ENCODE data around the gene PANK3. TPM values are rescaled to one million over a fixed set of nuclear protein-coding genes. Genes with fewer than 3 reads are reported as not detected.
"Not testable (repeated sequence)": the region's sequence is repeated elsewhere in the genome, so short reads cannot be mapped to it uniquely, and the experiment has no call there.

Gene PANK3
- total and polyA plus RNA-seq, 2 experiments from 2014 or later, result 11.8 to 24.2 TPM

DNA sequence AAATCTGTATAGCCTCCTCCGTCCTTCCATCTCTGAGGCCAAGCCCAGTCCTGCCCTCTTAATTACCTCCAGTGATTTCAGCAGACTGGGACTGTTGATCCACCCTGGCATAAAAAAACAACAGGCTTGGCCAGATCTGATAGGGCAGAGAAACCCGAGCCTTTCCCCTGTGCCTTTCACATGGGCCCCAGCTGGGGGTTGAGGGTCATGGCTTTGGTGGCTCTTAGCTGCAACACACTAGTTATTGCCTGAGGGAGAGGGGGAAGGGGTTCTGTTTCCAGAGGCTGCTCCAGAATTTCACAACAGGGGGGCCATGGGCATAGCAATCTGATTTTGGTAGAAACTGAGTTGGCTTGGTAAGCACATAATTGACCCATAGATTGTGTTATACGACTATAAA is 21.2 kb upstream of the PANK3 start:
- Histone ChIP-seq H2AFZ (no peak overlapping the region), H3F3A (ENCODE audit: insufficient read depth) (no peaks in the 10 kb centered on the region), H3K27ac (no peak overlapping the region), H3K36me3 (ENCODE audit: low read depth) (no peaks in the 10 kb centered on the region), H3K9me2 (ENCODE audit: insufficient read depth) (no peaks in the 10 kb centered on the region), H3K27me3 (replicated peaks; ENCODE audit: insufficient read depth) (peaks cover 11% of the 10 kb centered on the region; the same call in 1 of the 2 replicates), H3K4me3 (no peak overlapping the region), H4K20me1 (ENCODE audit: insufficient read depth) (no peaks in the 10 kb centered on the region), H3K79me2 (ENCODE audit: insufficient read depth) (no peaks in the 10 kb centered on the region), H3K9ac (no peak overlapping the region), H3K4me2 (ENCODE audit: unreplicated experiment) (no peak overlapping the region), H3K9me3 (ENCODE audit: low read depth) (no peaks in the 10 kb centered on the region), H3K4me1 (ENCODE audit: insufficient read depth) (peaks cover 8% of the 10 kb centered on the region; the same call in 1 of the 2 replicates)
- TF ChIP-seq EZH2 (IDR thresholded peaks at IDR 0.05; ENCODE audit: insufficient read depth, poor library complexity, severe bottlenecking), result no peak
- TF ChIP-seq EZH2phosphoT487 (IDR thresholded peaks at IDR 0.05; ENCODE audit: insufficient read depth, low read depth), result no peak
- in situ Hi-C loops (cut with MboI), result no loop called here
- DNase-seq, result no peak
- WGBS, 2 experiments (ENCODE audit: low coverage in 1 of 2, low lambda C conversion rate in 2 of 2, missing lambda C conversion rate in 2 of 2), result 60 to 61% methylated on average over 3 of the region's 3 CpGs

GRCh38 chr5:168599826-168600225 is 20.7 kb upstream of the PANK3 start:
- Histone ChIP-seq H3K36me3 (ENCODE audit: low read depth) (no peaks in the 10 kb centered on the region), H3K4me1 (ENCODE audit: insufficient read depth) (peaks cover 8% of the 10 kb centered on the region; the same call in 1 of the 2 replicates), H2AFZ (no peak overlapping the region), H3K9ac (no peak overlapping the region), H3K27ac (no peak overlapping the region), H3K9me2 (ENCODE audit: insufficient read depth) (no peaks in the 10 kb centered on the region), H3F3A (ENCODE audit: insufficient read depth) (no peaks in the 10 kb centered on the region), H3K4me3 (no peak overlapping the region), H4K20me1 (ENCODE audit: insufficient read depth) (no peaks in the 10 kb centered on the region), H3K4me2 (ENCODE audit: unreplicated experiment) (no peak overlapping the region), H3K9me3 (ENCODE audit: low read depth) (no peaks in the 10 kb centered on the region), H3K27me3 (replicated peaks; ENCODE audit: insufficient read depth) (peaks cover 11% of the 10 kb centered on the region; the same call in 1 of the 2 replicates), H3K79me2 (ENCODE audit: insufficient read depth) (no peaks in the 10 kb centered on the region)
- in situ Hi-C loops (cut with MboI), result no loop called here
- 85 to 86% methylated on average over 10 of the region's 10 CpGs for WGBS, 2 experiments (ENCODE audit: low coverage in 1 of 2, low lambda C conversion rate in 2 of 2, missing lambda C conversion rate in 2 of 2)
- DNase-seq, result no peak
- TF ChIP-seq EZH2phosphoT487 (IDR thresholded peaks at IDR 0.05; ENCODE audit: insufficient read depth, low read depth) (no peak), EZH2 (IDR thresholded peaks at IDR 0.05; ENCODE audit: insufficient read depth, poor library complexity, severe bottlenecking) (no peak)

- H3F3A ChIP-seq (ENCODE audit: insufficient read depth), result no peaks in the 10 kb centered on the region
- H3K4me1 ChIP-seq (ENCODE audit: insufficient read depth), result 0 out of 2 replicates have a peak, but pooled peaks cover 4% of the 10 kb centered on the region
- in situ Hi-C loops (cut with MboI), result no loop called here
- 97 to 98% methylated on average over 3 of the region's 3 CpGs for WGBS, 2 experiments (ENCODE audit: low coverage in 1 of 2, low lambda C conversion rate in 2 of 2, missing lambda C conversion rate in 2 of 2)
- TF ChIP-seq EZH2phosphoT487 (IDR thresholded peaks at IDR 0.05; ENCODE audit: insufficient read depth, low read depth), result no peak
- TF ChIP-seq EZH2 (IDR thresholded peaks at IDR 0.05; ENCODE audit: insufficient read depth, poor library complexity, severe bottlenecking), result no peak
- no peak for DNase-seq
- no peak overlapping the region for H3K4me2 ChIP-seq (ENCODE audit: unreplicated experiment)
- H3K4me3 ChIP-seq, result no peak overlapping the region
- no peak overlapping the region for H3K27ac ChIP-seq
- no peaks in the 10 kb centered on the region for H3K9me2 ChIP-seq (ENCODE audit: insufficient read depth)
- H4K20me1 ChIP-seq (ENCODE audit: insufficient read depth), result no peaks in the 10 kb centered on the region
- no peak overlapping the region for H2AFZ ChIP-seq
- H3K79me2 ChIP-seq (ENCODE audit: insufficient read depth), result no peaks in the 10 kb centered on the region
- H3K9me3 ChIP-seq (ENCODE audit: low read depth), result no peaks in the 10 kb centered on the region
- no peaks in the 10 kb centered on the region for H3K36me3 ChIP-seq (ENCODE audit: low read depth)
- H3K9ac ChIP-seq, result no peak overlapping the region
- peaks cover 11% of the 10 kb centered on the region; the same call in 1 of the 2 replicates for H3K27me3 ChIP-seq (replicated peaks; ENCODE audit: insufficient read depth)
These were observed 19.5 kb upstream of the PANK3 start for GRCh38 chr5:168598639-168599038.

GRCh38 chr5:168596927-168597326 is 17.8 kb upstream of the PANK3 start:
- no peak for TF ChIP-seq EZH2phosphoT487 (IDR thresholded peaks at IDR 0.05; ENCODE audit: insufficient read depth, low read depth)
- no peak for TF ChIP-seq EZH2 (IDR thresholded peaks at IDR 0.05; ENCODE audit: insufficient read depth, poor library complexity, severe bottlenecking)
- no peaks in the 10 kb centered on the region for H3F3A ChIP-seq (ENCODE audit: insufficient read depth)
- no peak overlapping the region for H3K4me2 ChIP-seq (ENCODE audit: unreplicated experiment)
- H3K27me3 ChIP-seq (replicated peaks; ENCODE audit: insufficient read depth), result peaks cover 11% of the 10 kb centered on the region; the same call in 1 of the 2 replicates
- no peak overlapping the region for H3K4me3 ChIP-seq
- H4K20me1 ChIP-seq (ENCODE audit: insufficient read depth), result no peaks in the 10 kb centered on the region
- no peaks in the 10 kb centered on the region for H3K79me2 ChIP-seq (ENCODE audit: insufficient read depth)
- H2AFZ ChIP-seq, result no peak overlapping the region
- no peak for DNase-seq
- no peak overlapping the region for H3K27ac ChIP-seq
- no peaks in the 10 kb centered on the region for H3K4me1 ChIP-seq (ENCODE audit: insufficient read depth)
- no peaks in the 10 kb centered on the region for H3K36me3 ChIP-seq (ENCODE audit: low read depth)
- WGBS, 2 experiments (ENCODE audit: low coverage in 1 of 2, low lambda C conversion rate in 2 of 2, missing lambda C conversion rate in 2 of 2), result 39 to 43% methylated on average over 2 of the region's 2 CpGs
- in situ Hi-C loops (cut with MboI), result no loop called here
- no peaks in the 10 kb centered on the region for H3K9me2 ChIP-seq (ENCODE audit: insufficient read depth)
- no peaks in the 10 kb centered on the region for H3K9me3 ChIP-seq (ENCODE audit: low read depth)
- H3K9ac ChIP-seq, result no peak overlapping the region

DNA sequence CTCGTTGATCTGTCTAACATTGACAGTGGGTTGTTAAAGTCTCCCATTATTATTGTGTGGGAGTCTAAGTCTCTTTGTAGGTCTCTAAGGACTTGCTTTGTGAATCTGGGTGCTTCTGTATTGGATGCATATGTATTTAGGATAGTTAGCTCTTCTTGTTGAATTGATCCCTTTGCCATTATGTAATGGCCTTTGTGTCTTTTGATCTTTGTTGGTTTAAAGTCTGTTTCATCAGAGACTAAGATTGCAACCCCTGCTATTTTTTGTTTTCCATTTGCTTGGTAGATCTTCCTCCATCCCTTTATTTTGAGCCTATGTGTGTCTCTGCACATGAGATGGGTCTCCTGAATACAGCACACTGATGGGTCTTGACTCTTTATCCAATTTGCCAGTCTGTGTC is 17.0 kb upstream of the PANK3 start:
- DNase-seq; H2AFZ ChIP-seq; H3K36me3 ChIP-seq (ENCODE audit: low read depth); H3K9me2 ChIP-seq (ENCODE audit: insufficient read depth); H4K20me1 ChIP-seq (ENCODE audit: insufficient read depth); H3K9me3 ChIP-seq (ENCODE audit: low read depth); H3K4me2 ChIP-seq (ENCODE audit: unreplicated experiment); H3K27ac ChIP-seq; H3F3A ChIP-seq (ENCODE audit: insufficient read depth); in situ Hi-C loops (cut with MboI); H3K79me2 ChIP-seq (ENCODE audit: insufficient read depth); H3K9ac ChIP-seq; H3K4me1 ChIP-seq (ENCODE audit: insufficient read depth); H3K4me3 ChIP-seq: not testable (repeated sequence)
- WGBS, 2 experiments (ENCODE audit: low coverage in 1 of 2, low lambda C conversion rate in 2 of 2, missing lambda C conversion rate in 2 of 2), result 59 to 71% methylated on average over 1 of the region's 1 CpG
- peaks cover 15% of the 10 kb centered on the region for H3K27me3 ChIP-seq (replicated peaks; ENCODE audit: insufficient read depth)
